ENCODE results near the gene ZSWIM6. TPM values are rescaled to one million over a fixed set of nuclear protein-coding genes. Genes with fewer than 3 reads are reported as not detected.

The ZSWIM6 gene
- total and polyA plus RNA-seq, 2 experiments from 2014 or later = 3.9 to 6.0 TPM

- Histone ChIP-seq H4K20me1 (replicated peaks; ENCODE audit: insufficient read depth) (no peaks in the 10 kb centered on the region), H3K4me3 (peak overlapping the region; percentile 48), H3K27me3 (ENCODE audit: insufficient read depth) (no peaks in the 10 kb centered on the region), H3K27ac (ENCODE audit: low read depth) (peak overlapping the region; percentile 85), H3K79me2 (replicated peaks; ENCODE audit: insufficient read depth) (peaks cover 34% of the 10 kb centered on the region), H2AFZ (no peak overlapping the region), H3K9me2 (ENCODE audit: insufficient read depth) (no peaks in the 10 kb centered on the region), H3F3A (replicated peaks; ENCODE audit: low read depth) (no peaks in the 10 kb centered on the region), H3K4me1 (ENCODE audit: insufficient read depth) (peaks cover 48% of the 10 kb centered on the region), H3K36me3 (ENCODE audit: insufficient read depth) (no peaks in the 10 kb centered on the region), H3K4me2 (peak overlapping the region; percentile 78)
- Mint-ChIP-seq H3K9me3 (no peaks in the 10 kb centered on the region; the same call in 2 of the 3 replicates), H3K27ac (peak overlapping the region; percentile 69), H3K4me3 (peak overlapping the region; percentile 78), H3K4me1 (peaks cover 55% of the 10 kb centered on the region), H3K27me3 (ENCODE audit: insufficient read depth, low read depth, poor library complexity) (peaks cover 4% of the 10 kb centered on the region), H3K36me3 (ENCODE audit: low read depth) (no peaks in the 10 kb centered on the region)
- DNase-seq (ENCODE audit: low spot score) (peak; percentile 98), ATAC-seq (peak; percentile 98)
- TF ChIP-seq CREB1 (CRISPR knock-in tag; IDR thresholded peaks at IDR 0.05; ENCODE audit: low read depth) (peak; percentile 89), NANOG (IDR thresholded peaks at IDR 0.05; ENCODE audit: borderline replicate concordance) (no peak)
Measured at GRCh38 chr5:61408476-61409168, 76.6 kb downstream of the ZSWIM6 start.

GRCh38 chr5:61409568-61409967 lies 77.5 kb downstream of the ZSWIM6 start:
- H3F3A ChIP-seq (replicated peaks; ENCODE audit: low read depth) = no peaks in the 10 kb centered on the region
- DNase-seq (ENCODE audit: low spot score) (no peak), ATAC-seq (peak; percentile 17)
- H3K36me3 ChIP-seq (ENCODE audit: insufficient read depth) = no peaks in the 10 kb centered on the region
- no peaks in the 10 kb centered on the region; the same call in 2 of the 3 replicates for H3K9me3 Mint-ChIP-seq
- H3K27me3 ChIP-seq (ENCODE audit: insufficient read depth) = no peaks in the 10 kb centered on the region
- H2AFZ ChIP-seq = no peak overlapping the region
- H3K27ac ChIP-seq (ENCODE audit: low read depth) = no peak overlapping the region
- no peaks in the 10 kb centered on the region for H4K20me1 ChIP-seq (replicated peaks; ENCODE audit: insufficient read depth)
- no peaks in the 10 kb centered on the region for H3K9me2 ChIP-seq (ENCODE audit: insufficient read depth)
- peaks cover 59% of the 10 kb centered on the region for H3K4me1 Mint-ChIP-seq
- H3K36me3 Mint-ChIP-seq (ENCODE audit: low read depth) = no peaks in the 10 kb centered on the region
- 0 out of 2 replicates have a peak overlapping the region, but pooled peaks have one; percentile 48 for H3K4me3 ChIP-seq
- peak overlapping the region; percentile 21; the same call in 2 of the 3 replicates for H3K4me3 Mint-ChIP-seq
- H3K4me2 ChIP-seq = peak overlapping the region; percentile 78
- H3K4me1 ChIP-seq (ENCODE audit: insufficient read depth) = peaks cover 58% of the 10 kb centered on the region
- peaks cover 43% of the 10 kb centered on the region for H3K79me2 ChIP-seq (replicated peaks; ENCODE audit: insufficient read depth)
- peak overlapping the region; percentile 32 for H3K27ac Mint-ChIP-seq
- no peaks in the 10 kb centered on the region for H3K27me3 Mint-ChIP-seq (ENCODE audit: insufficient read depth, low read depth, poor library complexity)
- TF ChIP-seq REST (IDR thresholded peaks at IDR 0.05; ENCODE audit: unreplicated experiment) = no peak
- no peak for TF ChIP-seq ZNF114 (CRISPR knock-in tag; IDR thresholded peaks at IDR 0.05)
- TF ChIP-seq NANOG (IDR thresholded peaks at IDR 0.05; ENCODE audit: borderline replicate concordance) = no peak
- TF ChIP-seq EZH2 (IDR thresholded peaks at IDR 0.05; ENCODE audit: low read depth, unreplicated experiment) = no peak
- TF ChIP-seq CREB1 (CRISPR knock-in tag; IDR thresholded peaks at IDR 0.05; ENCODE audit: low read depth) = no peak
- TF ChIP-seq ETS1 (IDR thresholded peaks at IDR 0.05) = no peak
- TF ChIP-seq JUNB (IDR thresholded peaks at IDR 0.05; ENCODE audit: unreplicated experiment) = no peak
- no peak for TF ChIP-seq EZH2phosphoT487 (IDR thresholded peaks at IDR 0.05; ENCODE audit: unreplicated experiment)
- TF ChIP-seq ZNF331 (CRISPR knock-in tag; IDR thresholded peaks at IDR 0.05; ENCODE audit: low read depth) = no peak
- TF ChIP-seq ZNF462 (CRISPR knock-in tag; IDR thresholded peaks at IDR 0.05) = no peak

Measured in GM23338 (cell line).